IMR-90 (cell line): ENCODE measurements around the gene SLIT1.

Source experiments
- CTCF ChIP-seq: conservative IDR thresholded peaks from 2 replicates; pipeline ENCODE4 v1.5.1; 2012; ENCODE audit warnings: mild to moderate bottlenecking, low read depth, low read length, improper control_type of control experiment
- ELK1 ChIP-seq: fragments of 150-350 bp; IDR thresholded peaks from 2 replicates; pipeline ENCODE4 v1.6.1; 2016; ENCODE audit warnings: low read depth, mild to moderate bottlenecking, low read length, moderate library complexity, borderline replicate concordance
- MAFK ChIP-seq: IDR thresholded peaks from 2 replicates; pipeline ENCODE4 v1.6.1; 2012; ENCODE audit warnings: low read depth, low read length, improper control_type of control experiment
- MXI1 ChIP-seq: IDR thresholded peaks from 2 replicates; pipeline ENCODE4 v1.6.1; 2012; ENCODE audit warnings: low read depth, mild to moderate bottlenecking, low read length, moderate library complexity, borderline replicate concordance
- NFE2L2 ChIP-seq: fragments of 150-350 bp; IDR thresholded peaks from 2 replicates; pipeline ENCODE4 v1.6.1; 2016; ENCODE audit warnings: low read depth, mild to moderate bottlenecking, low read length
- POLR2A ChIP-seq: IDR thresholded peaks from 2 replicates; pipeline ENCODE4 v1.6.1; 2012; ENCODE audit warnings: mild to moderate bottlenecking, low read depth, low read length
- RAD21 ChIP-seq: IDR thresholded peaks from 2 replicates; pipeline ENCODE4 v1.6.1; 2012; ENCODE audit warnings: low read length, improper control_type of control experiment
- RFX5 ChIP-seq: IDR thresholded peaks from 2 replicates; pipeline ENCODE4 v1.8.0; 2012; ENCODE audit warnings: low read depth, mild to moderate bottlenecking, low read length, moderate library complexity

GRCh38 chr10:97011397-97011796 lies 174.4 kb downstream of the SLIT1 start:
- TF ChIP-seq ELK1 (no peak), MXI1 (no peak), POLR2A (no peak), CTCF (no peak), RAD21 (no peak), MAFK (no peak), RFX5 (no peak), NFE2L2 (no peak)
